C4-2B (cell line): ENCODE data around the gene SUGP1.

ENCODE experiments used
- CTCF ChIP-seq: fragments of 450-650 bp; conservative IDR thresholded peaks from 2 replicates; pipeline ENCODE4 v1.5.1; 2017; ENCODE audit warnings: mild to moderate bottlenecking
- ZFX ChIP-seq: fragments of 450-650 bp; IDR thresholded peaks from 2 replicates; pipeline ENCODE4 v1.6.1; 2017

GRCh38 chr19:19315444-19315843, 4.9 kb downstream of the SUGP1 start:
- TF ChIP-seq CTCF (no peak), ZFX (no peak)
